HL-60 (cell line): ENCODE data around the gene LRMDA.

Source experiments
- DNase-seq, 2 experiments: peaks; one replicate each; pipeline ENCODE4 v3.0.0-alpha.2; 2010 to 2020; ENCODE audit warnings: low read depth in 1 of 2, low spot score in 1 of 2
- H3K27ac ChIP-seq: fragments of 250-450 bp; sonication (Bioruptor Pico); replicated peaks from 2 replicates; pipeline ENCODE4 v1.5.1; 2020; ENCODE audit warnings: mild to moderate bottlenecking, moderate library complexity
- H3K27me3 ChIP-seq: fragments of 250-450 bp; sonication (Bioruptor Pico); 2 replicates; pipeline ENCODE4 v1.5.1; 2021; ENCODE audit warnings: mild to moderate bottlenecking, moderate library complexity; ENCODE audit not compliant: insufficient read depth, poor library complexity, severe bottlenecking
- H3K4me3 ChIP-seq: replicated peaks from 2 replicates; pipeline ENCODE4 v1.5.1; 2011; ENCODE audit warnings: mild to moderate bottlenecking, control low read depth, low read length; ENCODE audit not compliant: insufficient read depth
- CTCF ChIP-seq: IDR thresholded peaks from one replicate; pipeline ENCODE4 v1.5.1; 2011; ENCODE audit warnings: low read length, control low read depth, inconsistent platforms; ENCODE audit not compliant: insufficient read depth
- GABPA ChIP-seq: IDR thresholded peaks from 2 replicates; pipeline ENCODE4 v1.6.1; 2012; ENCODE audit warnings: low read depth
- POLR2AphosphoS5 ChIP-seq: IDR thresholded peaks from 2 replicates; pipeline ENCODE4 v1.6.1; 2012; ENCODE audit warnings: low read depth
- REST ChIP-seq: IDR thresholded peaks from 2 replicates; pipeline ENCODE4 v1.6.1; 2012; ENCODE audit warnings: low read depth; ENCODE audit not compliant: insufficient replicate concordance
- SPI1 ChIP-seq: IDR thresholded peaks from 2 replicates; pipeline ENCODE4 v1.6.1; 2012; ENCODE audit warnings: low read depth, mild to moderate bottlenecking, borderline replicate concordance

Gene LRMDA

GRCh38 chr10:76091926-76092325, 660.5 kb downstream of the LRMDA start:
- H3K27ac ChIP-seq: no peak overlapping the region
- H3K27me3 ChIP-seq: no peaks in the 10 kb centered on the region
- DNase-seq: no peak
- no peak overlapping the region for H3K4me3 ChIP-seq
- no peak for TF ChIP-seq SPI1
- TF ChIP-seq CTCF: no peak
- no peak for TF ChIP-seq GABPA
- TF ChIP-seq REST: no peak

GRCh38 chr10:76106611-76107010, 675.2 kb downstream of the LRMDA start:
- no peak for TF ChIP-seq REST
- no peak for TF ChIP-seq GABPA
- no peak for TF ChIP-seq SPI1
- TF ChIP-seq CTCF: no peak
- TF ChIP-seq POLR2AphosphoS5: no peak
- Histone ChIP-seq H3K27ac (no peak overlapping the region), H3K4me3 (no peak overlapping the region), H3K27me3 (no peaks in the 10 kb centered on the region)
- DNase-seq: no peak

GRCh38 chr10:76108563-76109359, 677.3 kb downstream of the LRMDA start:
- no peak for DNase-seq
- Histone ChIP-seq H3K4me3 (no peak overlapping the region), H3K27ac (no peak overlapping the region), H3K27me3 (no peaks in the 10 kb centered on the region)
- TF ChIP-seq REST: no peak
- no peak for TF ChIP-seq GABPA
- no peak for TF ChIP-seq POLR2AphosphoS5
- TF ChIP-seq SPI1: no peak
- TF ChIP-seq CTCF: no peak
